ENCODE measurements around the gene KLHL10. TPM values are rescaled to one million over a fixed set of nuclear protein-coding genes. Genes with fewer than 3 reads are reported as not detected.
A peak's percentile ranks its signal among the peaks of the same experiment; 100 is the strongest.

The KLHL10 gene
- total and polyA plus RNA-seq, 9 of the 15 experiments (the other 6 are each of a cell fraction or from before 2014, with no cell fraction given): 0.06 to 0.56 (median 0.12) TPM; not detected in 5

GRCh38 chr17:41792845-41793783, 44.5 kb upstream of the KLHL10 start (continued):
- TF ChIP-seq STAT6 (CRISPR knock-in tag; IDR thresholded peaks at IDR 0.05): no peak
- peak; percentile 64; the same call in 1 of the 2 replicates for TF ChIP-seq ETV5 (CRISPR knock-in tag; IDR thresholded peaks at IDR 0.05; ENCODE audit: low read depth)
- peak; percentile 58 for TF ChIP-seq SMARCE1 (IDR thresholded peaks at IDR 0.05)
- TF ChIP-seq ZNF174 (CRISPR knock-in tag; IDR thresholded peaks at IDR 0.05): no peak
- TF ChIP-seq ZNF707 (CRISPR knock-in tag; conservative IDR thresholded peaks at IDR 0.05): no peak
- no peak for TF ChIP-seq ZNF324 (CRISPR knock-in tag; IDR thresholded peaks at IDR 0.05)
- TF ChIP-seq, protein P1, sequence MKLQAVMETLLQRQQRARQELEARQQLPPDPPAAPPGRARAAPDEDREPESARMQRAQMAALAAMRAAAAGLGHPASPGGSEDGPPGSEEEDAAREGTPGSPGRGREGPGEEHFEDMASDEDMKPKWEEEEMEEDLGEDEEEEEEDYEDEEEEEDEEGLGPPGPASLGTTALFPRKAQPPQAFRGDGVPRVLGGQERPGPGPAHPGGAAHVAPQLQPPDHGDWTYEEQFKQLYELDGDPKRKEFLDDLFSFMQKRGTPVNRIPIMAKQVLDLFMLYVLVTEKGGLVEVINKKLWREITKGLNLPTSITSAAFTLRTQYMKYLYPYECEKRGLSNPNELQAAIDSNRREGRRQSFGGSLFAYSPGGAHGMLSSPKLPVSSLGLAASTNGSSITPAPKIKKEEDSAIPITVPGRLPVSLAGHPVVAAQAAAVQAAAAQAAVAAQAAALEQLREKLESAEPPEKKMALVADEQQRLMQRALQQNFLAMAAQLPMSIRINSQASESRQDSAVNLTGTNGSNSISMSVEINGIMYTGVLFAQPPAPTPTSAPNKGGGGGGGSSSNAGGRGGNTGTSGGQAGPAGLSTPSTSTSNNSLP (IDR thresholded peaks at IDR 0.05; ENCODE audit: borderline replicate concordance, low read depth, low read length): peak; percentile 54; the same call in 1 of the 2 replicates
- TF ChIP-seq, protein P2, sequence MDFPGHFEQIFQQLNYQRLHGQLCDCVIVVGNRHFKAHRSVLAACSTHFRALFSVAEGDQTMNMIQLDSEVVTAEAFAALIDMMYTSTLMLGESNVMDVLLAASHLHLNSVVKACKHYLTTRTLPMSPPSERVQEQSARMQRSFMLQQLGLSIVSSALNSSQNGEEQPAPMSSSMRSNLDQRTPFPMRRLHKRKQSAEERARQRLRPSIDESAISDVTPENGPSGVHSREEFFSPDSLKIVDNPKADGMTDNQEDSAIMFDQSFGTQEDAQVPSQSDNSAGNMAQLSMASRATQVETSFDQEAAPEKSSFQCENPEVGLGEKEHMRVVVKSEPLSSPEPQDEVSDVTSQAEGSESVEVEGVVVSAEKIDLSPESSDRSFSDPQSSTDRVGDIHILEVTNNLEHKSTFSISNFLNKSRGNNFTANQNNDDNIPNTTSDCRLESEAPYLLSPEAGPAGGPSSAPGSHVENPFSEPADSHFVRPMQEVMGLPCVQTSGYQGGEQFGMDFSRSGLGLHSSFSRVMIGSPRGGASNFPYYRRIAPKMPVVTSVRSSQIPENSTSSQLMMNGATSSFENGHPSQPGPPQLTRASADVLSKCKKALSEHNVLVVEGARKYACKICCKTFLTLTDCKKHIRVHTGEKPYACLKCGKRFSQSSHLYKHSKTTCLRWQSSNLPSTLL (IDR thresholded peaks at IDR 0.05): no peak
- peak; percentile 53; the same call in 1 of the 2 replicates for TF ChIP-seq BACH1 (tag; IDR thresholded peaks at IDR 0.05)
- no peak for TF ChIP-seq ZFP91 (CRISPR knock-in tag; IDR thresholded peaks at IDR 0.05)
- TF ChIP-seq SRF (CRISPR knock-in tag; IDR thresholded peaks at IDR 0.05): 0 out of 4 replicates have a peak, but pooled peaks of 1 of the 2 experiments have one; percentile 39
- TF ChIP-seq ZNF668 (CRISPR knock-in tag; IDR thresholded peaks at IDR 0.05): no peak
- no peak for TF ChIP-seq ELF2 (CRISPR knock-in tag; IDR thresholded peaks at IDR 0.05)
- TF ChIP-seq WHSC1 (IDR thresholded peaks at IDR 0.05; ENCODE audit: low read length): no peak
- TF ChIP-seq ZNF766 (CRISPR knock-in tag; conservative IDR thresholded peaks at IDR 0.05): 0 out of 2 replicates have a peak, but pooled peaks have one; percentile 26
- TF ChIP-seq, protein P3, sequence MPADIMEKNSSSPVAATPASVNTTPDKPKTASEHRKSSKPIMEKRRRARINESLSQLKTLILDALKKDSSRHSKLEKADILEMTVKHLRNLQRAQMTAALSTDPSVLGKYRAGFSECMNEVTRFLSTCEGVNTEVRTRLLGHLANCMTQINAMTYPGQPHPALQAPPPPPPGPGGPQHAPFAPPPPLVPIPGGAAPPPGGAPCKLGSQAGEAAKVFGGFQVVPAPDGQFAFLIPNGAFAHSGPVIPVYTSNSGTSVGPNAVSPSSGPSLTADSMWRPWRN (IDR thresholded peaks at IDR 0.05; ENCODE audit: low read depth): peak; percentile 23; the same call in 1 of the 2 replicates
- no peak for TF ChIP-seq ZNF586 (CRISPR knock-in tag; conservative IDR thresholded peaks at IDR 0.05)

All from K562 (cell line).